Small intestine (tissue), 7 donors: ENCODE data around the gene TGM5. TPM values are rescaled to one million over a fixed set of nuclear protein-coding genes. Genes with fewer than 3 reads are reported as not detected.

Experiments
- DNase-seq, 2 donors: peaks; one replicate each; pipeline versions ENCODE4 v3.0.0 to v3.0.0-alpha.2; 2013
- FAIRE-seq: peaks from 2 replicates; lab custom pipeline; 2012; peaks lifted over from hg19 to GRCh38; lab: Jason Lieb, UNC
- H3K27ac ChIP-seq, 3 donors: one replicate each; pipeline ENCODE4 v1.5.1; 2013; ENCODE audit warnings: low read length in 2 of 3, mild to moderate bottlenecking in 2 of 3, control low read depth in 1 of 3, inconsistent platforms in 1 of 3, low read depth in 1 of 3, moderate library complexity in 1 of 3
- H3K27me3 ChIP-seq, 3 donors: one replicate each; pipeline ENCODE4 v1.6.1; 2013; ENCODE audit warnings: low read length in 3 of 3, inconsistent platforms in 1 of 3; ENCODE audit not compliant: control insufficient read depth in 3 of 3, insufficient read depth in 3 of 3
- H3K36me3 ChIP-seq, 3 donors: one replicate each; pipeline ENCODE4 v1.6.1; 2013; ENCODE audit warnings: low read length in 3 of 3, inconsistent platforms in 1 of 3, low read depth in 1 of 3, mild to moderate bottlenecking in 1 of 3, moderate library complexity in 1 of 3; ENCODE audit not compliant: control insufficient read depth in 3 of 3, insufficient read depth in 2 of 3
- H3K4me1 ChIP-seq, 3 donors: one replicate each; pipeline ENCODE4 v1.6.1; 2013; ENCODE audit warnings: low read length in 2 of 3, inconsistent platforms in 1 of 3, low read depth in 1 of 3, mild to moderate bottlenecking in 1 of 3, moderate library complexity in 1 of 3; ENCODE audit not compliant: control insufficient read depth in 3 of 3, insufficient read depth in 2 of 3
- H3K4me3 ChIP-seq, 3 donors: one replicate each; pipeline ENCODE4 v1.5.1; 2013; ENCODE audit warnings: low read length in 3 of 3, control low read depth in 1 of 3, inconsistent platforms in 1 of 3, low read depth in 1 of 3, mild to moderate bottlenecking in 1 of 3, moderate library complexity in 1 of 3
- H3K9me3 ChIP-seq, 2 donors: one replicate each; pipeline ENCODE4 v1.6.1; 2013; ENCODE audit warnings: low read depth in 1 of 2, low read length in 1 of 2; ENCODE audit not compliant: control insufficient read depth in 2 of 2, insufficient read depth in 1 of 2
- WGBS, 3 donors: extraction: QIAGEN DNeasy Blood & Tissue Kit; methylation state at CpG; one replicate each; pipeline ENCODE4 v1.1.7; 2013; 5-methylcytosine and 5-hydroxymethylcytosine counted together
- polyA plus RNA-seq, 4 donors: library from polyadenylated mRNA; stranded (reverse) in 3 of 4; unstranded in 1 of 4; fragments of 200-250 nt in 3 of 4; fragments of 120-200 nt in 1 of 4; gene quantifications; one replicate each; pipeline versions ENCODE4 v1.2.1 to v1.2.3, GENCODE V29; 2013
- donor health status: healthy with polysubstance abuse.
- donor health status: control.
- donor health status: control.
- donor health status: Bipolar disorder and iron deficiency.
- donor health status: healthy.

The TGM5 gene
- polyA plus RNA-seq, 4 donors: 0.01 to 0.03 TPM; not detected in 2

GRCh38 chr15:43212299-43212698 lies 54.4 kb downstream of the TGM5 start:
- H3K4me3 ChIP-seq: no peak overlapping the region
- peaks cover 0 to 27% (median 2%) of the 10 kb centered on the region in 3 donors for H3K27me3 ChIP-seq
- no peak overlapping the region for H3K27ac ChIP-seq
- H3K36me3 ChIP-seq: no peaks in the 10 kb centered on the region
- WGBS, 3 donors: 74 to 75% (median 75%) methylated on average over 8 of the region's 8 CpGs
- H3K9me3 ChIP-seq: no peaks in the 10 kb centered on the region
- DNase-seq (no peak), FAIRE-seq (no peak)
- no peaks in the 10 kb centered on the region for H3K4me1 ChIP-seq

GRCh38 chr15:43211224-43211735 lies 55.4 kb downstream of the TGM5 start:
- WGBS, 3 donors: 66 to 72% (median 70%) methylated on average over 4 of the region's 4 CpGs
- peak in 1 of 2 donors; percentile 4 for DNase-seq
- FAIRE-seq: no peak

DNA sequence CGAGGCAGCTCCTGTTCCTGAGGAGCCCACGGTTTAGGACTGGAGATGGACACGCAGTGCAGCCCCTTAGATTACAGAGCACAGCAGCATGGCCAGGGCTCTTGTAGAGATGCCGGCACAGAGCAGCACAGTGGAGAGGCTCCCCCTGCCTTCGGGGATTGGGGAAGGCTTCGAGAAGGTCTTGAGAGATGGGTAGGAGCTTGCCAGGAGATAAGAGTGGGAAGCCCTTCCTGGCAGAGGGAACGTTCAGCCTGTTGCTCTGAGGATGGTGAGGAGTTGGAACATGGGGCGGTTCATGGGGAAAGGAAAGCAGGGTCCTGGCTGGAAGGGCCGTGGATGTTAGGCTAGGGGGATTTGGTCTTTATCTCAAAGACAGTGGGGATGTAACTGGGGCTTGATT lies 55.9 kb downstream of the TGM5 start:
- H3K4me1 ChIP-seq: no peaks in the 10 kb centered on the region
- H3K36me3 ChIP-seq: no peaks in the 10 kb centered on the region
- H3K27me3 ChIP-seq: peaks cover 0 to 30% (median 2%) of the 10 kb centered on the region in 3 donors
- H3K27ac ChIP-seq: no peak overlapping the region
- DNase-seq (no peak), FAIRE-seq (no peak)
- WGBS, 3 donors: 67 to 76% (median 74%) methylated on average over 9 of the region's 9 CpGs
- no peak overlapping the region for H3K4me3 ChIP-seq
- H3K9me3 ChIP-seq: no peaks in the 10 kb centered on the region

More at GRCh38 chr15:43211224-43211735, 55.4 kb downstream of the TGM5 start:
- H3K4me1 ChIP-seq: no peaks in the 10 kb centered on the region
- no peaks in the 10 kb centered on the region for H3K9me3 ChIP-seq
- peaks cover 0 to 30% (median 2%) of the 10 kb centered on the region in 3 donors for H3K27me3 ChIP-seq
- H3K27ac ChIP-seq: no peak overlapping the region
- H3K36me3 ChIP-seq: no peaks in the 10 kb centered on the region
- no peak overlapping the region for H3K4me3 ChIP-seq

DNA sequence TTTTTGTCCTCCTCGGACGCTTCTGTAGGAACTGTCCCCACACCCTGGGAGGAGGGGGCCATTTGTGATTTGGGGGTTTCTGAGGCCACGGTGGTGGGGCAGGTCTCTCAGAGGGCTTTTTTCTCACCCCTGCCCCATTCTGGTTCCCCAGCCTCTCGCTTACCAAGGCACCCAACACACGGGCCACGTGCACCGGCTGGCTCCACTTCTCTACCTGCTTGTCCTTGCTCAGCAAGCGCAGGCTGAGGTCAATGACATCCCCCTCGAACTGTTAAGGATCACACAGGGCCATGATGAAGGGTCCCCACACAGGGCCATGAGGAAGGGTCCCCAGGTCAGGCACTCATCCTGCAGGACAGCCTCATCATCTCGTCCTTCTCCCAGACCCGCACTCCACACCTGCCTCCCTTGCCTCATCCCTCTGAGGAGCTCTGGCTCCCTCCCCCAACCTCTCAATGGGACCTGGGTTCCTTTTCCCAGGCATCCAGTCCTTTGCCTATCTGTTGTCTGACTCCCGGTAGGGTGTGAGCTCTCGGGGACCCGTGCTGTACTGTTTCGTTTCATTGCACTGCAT lies 56.5 kb downstream of the TGM5 start:
- H3K27ac ChIP-seq: no peak overlapping the region
- H3K27me3 ChIP-seq: peaks cover 0 to 30% (median 2%) of the 10 kb centered on the region in 3 donors
- 79 to 87% (median 81%) methylated on average over 15 of the region's 15 CpGs for WGBS, 3 donors

GRCh38 chr15:43209059-43209824 lies 57.5 kb downstream of the TGM5 start:
- H3K36me3 ChIP-seq: no peaks in the 10 kb centered on the region
- H3K27me3 ChIP-seq: peaks cover 0 to 30% (median 2%) of the 10 kb centered on the region in 3 donors
- FAIRE-seq (no peak), DNase-seq (peak in 1 of 2 donors; percentile 18)
- no peaks in the 10 kb centered on the region for H3K4me1 ChIP-seq
- no peak overlapping the region for H3K27ac ChIP-seq
- no peak overlapping the region for H3K4me3 ChIP-seq
- H3K9me3 ChIP-seq: no peaks in the 10 kb centered on the region
- WGBS, 3 donors: 56 to 69% (median 68%) methylated on average over 13 of the region's 13 CpGs

More for the DNA sequence above, 56.5 kb downstream of the TGM5 start:
- DNase-seq (no peak), FAIRE-seq (no peak)
- Histone ChIP-seq H3K4me1 (no peaks in the 10 kb centered on the region), H3K4me3 (no peak overlapping the region), H3K9me3 (no peaks in the 10 kb centered on the region), H3K36me3 (no peaks in the 10 kb centered on the region)

DNA sequence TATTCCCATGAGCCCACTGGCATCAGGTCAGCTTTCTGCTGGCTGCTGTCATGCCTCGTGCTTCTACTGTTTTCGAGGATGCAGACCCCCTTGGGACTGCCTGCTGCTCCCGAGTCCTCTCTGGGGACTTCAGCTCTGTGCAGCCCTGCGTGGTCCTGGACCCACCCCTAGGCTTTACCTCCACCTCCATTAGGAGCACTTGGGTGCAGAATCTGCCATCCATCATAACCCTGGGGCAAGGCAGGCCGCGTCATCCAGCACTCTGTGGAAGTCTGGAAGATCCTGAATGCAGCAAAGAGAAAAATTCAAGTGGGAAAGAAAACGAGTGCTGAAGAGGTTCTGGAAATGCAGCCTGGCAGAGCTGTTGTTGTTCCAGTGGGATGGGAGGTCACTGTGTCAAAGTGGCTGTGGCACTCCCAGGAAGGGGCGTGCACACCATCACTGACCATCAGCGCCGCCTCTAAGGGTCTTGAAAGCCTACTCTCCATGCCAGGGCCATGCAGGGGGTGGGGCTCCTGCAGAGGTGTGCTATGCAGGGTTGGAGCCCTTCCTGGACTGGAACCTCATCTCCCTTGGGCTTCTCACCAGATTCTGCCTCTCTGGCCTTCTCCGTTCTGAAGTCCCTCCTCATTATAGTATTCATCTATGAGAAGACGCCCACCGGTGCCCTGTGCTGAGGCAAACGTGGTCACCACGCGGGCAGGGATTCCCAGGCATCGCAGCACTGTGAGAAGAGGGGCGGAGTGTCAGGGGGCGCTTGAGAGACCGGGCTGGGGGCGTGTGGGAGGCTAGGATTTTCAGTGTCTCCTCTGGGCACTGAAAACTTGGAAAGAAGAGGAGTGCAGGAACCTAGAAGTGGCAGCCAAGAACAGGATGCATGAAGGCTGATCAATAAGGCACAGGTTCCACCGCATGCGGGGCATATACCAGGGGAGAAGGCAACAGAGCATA lies 58.4 kb downstream of the TGM5 start:
- WGBS, 3 donors: 64 to 68% (median 67%) methylated on average over 23 of the region's 23 CpGs
- H3K4me1 ChIP-seq: no peaks in the 10 kb centered on the region
- H3K36me3 ChIP-seq: no peaks in the 10 kb centered on the region
- FAIRE-seq (no peak), DNase-seq (no peak)
- no peak overlapping the region for H3K4me3 ChIP-seq
- H3K27ac ChIP-seq: no peak overlapping the region
- no peaks in the 10 kb centered on the region for H3K9me3 ChIP-seq
- H3K27me3 ChIP-seq: peaks cover 0 to 30% (median 2%) of the 10 kb centered on the region in 3 donors

DNA sequence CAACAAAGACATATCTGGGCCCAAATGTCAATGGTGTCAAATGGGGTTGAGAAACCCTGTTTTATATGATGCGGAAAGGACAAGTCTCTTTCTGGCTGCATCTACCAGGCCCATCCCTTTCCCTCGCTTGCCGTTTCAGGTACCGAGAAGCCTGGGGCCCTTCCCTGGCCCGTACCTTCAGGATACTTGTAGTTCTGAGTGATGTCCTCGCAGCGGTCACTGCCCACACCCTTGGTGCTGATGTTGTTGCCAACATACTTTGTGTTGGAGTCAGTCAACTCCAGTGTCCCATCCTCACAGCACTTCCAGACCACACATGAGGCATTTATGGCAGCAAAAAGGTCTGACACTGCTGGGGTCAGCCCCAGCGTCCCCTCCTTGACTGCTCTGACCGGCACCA lies 59.7 kb downstream of the TGM5 start:
- Histone ChIP-seq H3K27me3 (peaks cover 0 to 30% (median 2%) of the 10 kb centered on the region in 3 donors), H3K36me3 (no peaks in the 10 kb centered on the region), H3K4me3 (no peak overlapping the region), H3K27ac (no peak overlapping the region), H3K9me3 (no peaks in the 10 kb centered on the region), H3K4me1 (no peaks in the 10 kb centered on the region)
- DNase-seq: no peak
- no peak for FAIRE-seq
- 84 to 91% (median 89%) methylated on average over 9 of the region's 9 CpGs for WGBS, 3 donors

- Histone ChIP-seq H3K27ac (no peak overlapping the region), H3K4me3 (no peak overlapping the region), H3K36me3 (no peaks in the 10 kb centered on the region), H3K4me1 (no peaks in the 10 kb centered on the region), H3K9me3 (no peaks in the 10 kb centered on the region), H3K27me3 (peaks cover 0 to 30% (median 2%) of the 10 kb centered on the region in 3 donors)
- 71 to 77% (median 76%) methylated on average over 5 of the region's 5 CpGs for WGBS, 3 donors
- DNase-seq: no peak
- FAIRE-seq: no peak
Measured at GRCh38 chr15:43206054-43206453, 60.7 kb downstream of the TGM5 start.
